ENCODE data around the gene CCDC40. TPM values are rescaled to one million over a fixed set of nuclear protein-coding genes. Genes with fewer than 3 reads are reported as not detected.

CCDC40 gene
- total RNA-seq, 6 experiments from 2014 or later: 1.7 to 3.1 (median 2.1) TPM

DNA sequence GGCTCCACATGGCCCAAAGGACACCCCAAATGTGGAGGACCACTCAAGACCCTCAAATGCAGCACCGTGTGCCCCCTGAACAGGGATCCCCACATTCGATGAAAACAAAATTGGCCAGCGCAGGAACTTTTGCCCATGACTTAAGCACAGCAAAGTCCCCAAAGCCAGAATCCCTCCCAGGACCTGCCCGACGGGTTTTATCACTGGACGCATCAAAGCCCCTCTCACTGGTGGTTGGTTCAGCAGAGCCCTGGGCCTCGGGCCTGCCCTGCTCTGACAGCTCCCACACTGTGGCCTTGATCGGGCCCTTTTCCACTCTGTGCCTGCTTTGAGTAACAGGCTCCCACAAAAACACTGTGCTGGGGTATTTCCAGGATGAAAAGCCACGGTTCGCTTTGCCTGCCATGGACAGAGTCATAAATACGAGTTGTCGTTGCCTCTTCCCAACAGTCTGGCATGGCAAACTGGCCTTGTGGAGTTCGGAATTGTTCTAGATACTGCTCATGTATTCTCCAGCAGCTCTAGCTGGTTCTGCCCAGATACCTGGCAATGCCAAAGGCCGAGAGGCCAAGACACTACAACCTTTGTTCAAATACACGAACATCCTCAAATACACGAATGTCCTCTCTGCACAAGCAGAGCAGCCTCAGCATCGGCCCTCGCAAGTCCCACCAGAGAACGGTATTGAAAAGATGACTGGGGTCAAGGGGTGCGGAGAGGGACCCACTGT, 47.2 kb upstream of the CCDC40 start:
- H3K9me3 ChIP-seq: no peaks in the 10 kb centered on the region
- no peaks in the 10 kb centered on the region for H3K27me3 ChIP-seq
- 68% methylated on average over 16 of the region's 20 CpGs for WGBS (ENCODE audit: insufficient coverage, low coverage, low lambda C conversion rate, missing lambda C conversion rate)
- H3K4me1 ChIP-seq: peaks cover 2 to 78% (median 39%) of the 10 kb centered on the region in 4 donors
- peak in 2 of 3 donors; percentile 19 to 57 for DNase-seq
- intact Hi-C loops (cut with DNase I): loop anchor here (10.0 kb wide), 3 partner anchors 64 to 184 kb away; no protein-coding TSS in a partner anchor
- H3K4me3 ChIP-seq: no peak overlapping the region
- H3K36me3 ChIP-seq: no peaks in the 10 kb centered on the region
- TF ChIP-seq, protein P1, sequence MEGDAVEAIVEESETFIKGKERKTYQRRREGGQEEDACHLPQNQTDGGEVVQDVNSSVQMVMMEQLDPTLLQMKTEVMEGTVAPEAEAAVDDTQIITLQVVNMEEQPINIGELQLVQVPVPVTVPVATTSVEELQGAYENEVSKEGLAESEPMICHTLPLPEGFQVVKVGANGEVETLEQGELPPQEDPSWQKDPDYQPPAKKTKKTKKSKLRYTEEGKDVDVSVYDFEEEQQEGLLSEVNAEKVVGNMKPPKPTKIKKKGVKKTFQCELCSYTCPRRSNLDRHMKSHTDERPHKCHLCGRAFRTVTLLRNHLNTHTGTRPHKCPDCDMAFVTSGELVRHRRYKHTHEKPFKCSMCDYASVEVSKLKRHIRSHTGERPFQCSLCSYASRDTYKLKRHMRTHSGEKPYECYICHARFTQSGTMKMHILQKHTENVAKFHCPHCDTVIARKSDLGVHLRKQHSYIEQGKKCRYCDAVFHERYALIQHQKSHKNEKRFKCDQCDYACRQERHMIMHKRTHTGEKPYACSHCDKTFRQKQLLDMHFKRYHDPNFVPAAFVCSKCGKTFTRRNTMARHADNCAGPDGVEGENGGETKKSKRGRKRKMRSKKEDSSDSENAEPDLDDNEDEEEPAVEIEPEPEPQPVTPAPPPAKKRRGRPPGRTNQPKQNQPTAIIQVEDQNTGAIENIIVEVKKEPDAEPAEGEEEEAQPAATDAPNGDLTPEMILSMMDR (IDR thresholded peaks at IDR 0.05): no peak
- no peak for TF ChIP-seq POLR2A (IDR thresholded peaks at IDR 0.05)
- no peak for ATAC-seq
- H3K27ac ChIP-seq: peak overlapping the region; percentile 66 to 91 (median 85)

DNA sequence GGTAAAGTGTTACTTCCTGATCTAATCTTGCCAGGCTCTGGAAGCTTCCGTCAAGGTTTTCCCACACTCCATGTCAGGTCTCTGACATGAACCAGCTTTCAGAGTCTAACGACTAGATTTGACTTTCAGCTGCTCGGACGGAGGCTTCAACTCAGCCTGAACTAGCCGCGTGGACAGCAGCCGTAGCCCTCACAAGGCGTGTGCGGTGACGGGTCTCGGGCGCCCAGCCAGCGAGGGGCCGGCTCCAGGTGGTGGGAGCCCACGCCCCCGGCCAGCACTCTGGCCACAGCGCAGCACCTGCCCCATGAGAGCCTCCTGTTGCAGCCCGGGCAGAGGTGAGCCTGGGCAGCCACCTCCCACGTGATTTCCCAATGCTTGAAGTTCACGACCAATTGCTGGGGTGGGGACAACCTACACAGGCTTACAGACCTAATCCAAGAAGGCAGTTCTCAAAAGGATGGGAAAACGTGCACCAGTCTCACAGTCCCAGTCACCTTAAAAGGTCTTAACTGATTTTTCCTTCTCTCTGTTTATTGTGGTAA, 46.3 kb upstream of the CCDC40 start:
- TF ChIP-seq, protein P1 (IDR thresholded peaks at IDR 0.05): no peak
- peak; percentile 41 for TF ChIP-seq POLR2A (IDR thresholded peaks at IDR 0.05)
- intact Hi-C loops (cut with DNase I): no loop called here
- WGBS (ENCODE audit: insufficient coverage, low coverage, low lambda C conversion rate, missing lambda C conversion rate): 16% methylated on average over 3 of the region's 21 CpGs

DNA sequence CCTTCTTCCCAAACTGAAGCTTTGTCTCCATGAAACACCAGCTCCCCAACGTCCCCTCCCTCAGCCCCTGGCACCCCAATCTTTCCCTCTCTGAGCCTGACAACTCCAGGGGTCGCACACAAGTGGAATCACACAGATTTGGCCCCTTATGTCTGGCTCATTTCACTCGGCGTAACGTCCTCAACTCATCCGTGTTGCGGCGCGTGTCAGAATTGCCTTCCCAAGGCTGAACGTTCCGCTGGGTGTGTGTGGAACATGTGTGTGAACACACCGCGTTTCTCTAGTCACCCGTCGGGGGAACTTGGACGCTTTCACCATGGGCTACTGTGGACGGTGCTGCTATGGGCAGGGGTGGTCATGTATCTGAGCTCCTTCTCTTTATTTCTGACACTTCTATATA, 45.7 kb upstream of the CCDC40 start:
- Histone ChIP-seq H3K4me1 (peaks cover 2 to 78% (median 40%) of the 10 kb centered on the region in 4 donors), H3K27me3 (no peaks in the 10 kb centered on the region), H3K27ac (peak overlapping the region in 1 of 3 donors; percentile 91), H3K9me3 (no peaks in the 10 kb centered on the region), H3K4me3 (no peak overlapping the region), H3K36me3 (no peaks in the 10 kb centered on the region)
- intact Hi-C loops (cut with DNase I): no loop called here
- peak in 1 of 3 donors; percentile 56 for DNase-seq
- no peak for TF ChIP-seq POLR2A (IDR thresholded peaks at IDR 0.05)
- TF ChIP-seq, protein P1 (IDR thresholded peaks at IDR 0.05): no peak
- no peak for ATAC-seq
- WGBS (ENCODE audit: insufficient coverage, low coverage, low lambda C conversion rate, missing lambda C conversion rate): 74% methylated on average over 8 of the region's 17 CpGs

More for the DNA sequence above, 46.3 kb upstream of the CCDC40 start:
- H3K9me3 ChIP-seq: no peaks in the 10 kb centered on the region
- no peaks in the 10 kb centered on the region for H3K36me3 ChIP-seq
- DNase-seq (peak; percentile 82 to 92 (median 92)), ATAC-seq (peak; percentile 23 to 42 (median 36))
- peak overlapping the region; percentile 9 to 91 (median 85) for H3K27ac ChIP-seq
- H3K27me3 ChIP-seq: no peaks in the 10 kb centered on the region
- H3K4me1 ChIP-seq: peaks cover 2 to 78% (median 40%) of the 10 kb centered on the region in 4 donors
- peak overlapping the region in 1 of 3 donors; percentile 6 for H3K4me3 ChIP-seq

DNA sequence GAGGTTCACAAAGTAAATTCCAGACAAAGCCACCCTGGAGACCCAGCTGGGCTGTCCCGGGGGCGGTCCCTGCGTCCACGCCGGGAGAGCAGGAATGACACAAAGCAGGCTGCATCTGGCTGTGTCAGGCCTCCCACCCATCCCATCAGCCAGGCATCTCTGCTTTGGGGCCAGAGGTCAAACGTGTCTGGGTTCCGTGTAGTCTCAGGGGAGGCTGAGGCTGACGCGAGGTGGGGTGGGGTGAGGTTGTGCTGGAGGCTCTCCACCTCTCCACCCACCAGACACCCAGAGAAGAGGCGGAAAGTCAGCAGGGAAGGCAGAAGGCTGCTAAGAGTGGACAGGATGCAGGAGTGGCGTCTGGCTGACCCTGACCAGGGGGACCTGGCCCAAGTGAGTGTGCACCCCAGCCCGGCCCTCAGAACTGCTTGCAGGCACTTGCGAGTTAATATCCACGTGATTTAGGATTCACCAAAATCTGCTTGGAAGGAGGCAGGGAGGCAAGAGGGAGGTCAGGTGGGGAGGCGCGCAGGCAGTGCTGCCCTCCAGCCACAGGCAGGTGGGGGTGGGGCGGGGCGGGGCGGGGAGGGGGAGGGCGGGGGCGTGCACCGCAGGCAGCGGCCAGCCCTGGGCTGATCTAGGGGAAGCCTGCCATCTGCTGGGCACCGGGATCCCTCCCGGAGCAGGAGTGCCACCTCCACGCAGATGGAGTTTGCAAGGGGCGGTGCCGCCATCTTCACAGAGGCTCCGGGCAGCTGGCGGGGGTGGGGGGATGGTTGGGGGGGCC, 45.1 kb upstream of the CCDC40 start:
- H3K36me3 ChIP-seq: no peaks in the 10 kb centered on the region
- intact Hi-C loops (cut with DNase I): no loop called here
- H3K9me3 ChIP-seq: no peaks in the 10 kb centered on the region
- ATAC-seq (peak; percentile 53 to 73 (median 60)), DNase-seq (peak; percentile 90 to 93 (median 91))
- TF ChIP-seq POLR2A (IDR thresholded peaks at IDR 0.05): no peak
- TF ChIP-seq, protein P1 (IDR thresholded peaks at IDR 0.05): peak; percentile 17 to 66 (median 60)
- H3K4me3 ChIP-seq: peak overlapping the region; percentile 18 to 47 (median 44)
- WGBS (ENCODE audit: insufficient coverage, low coverage, low lambda C conversion rate, missing lambda C conversion rate): 12% methylated on average over 5 of the region's 30 CpGs
- H3K4me1 ChIP-seq: peaks cover 2 to 78% (median 40%) of the 10 kb centered on the region in 4 donors
- H3K27me3 ChIP-seq: no peaks in the 10 kb centered on the region
- H3K27ac ChIP-seq: peak overlapping the region in 2 of 3 donors; percentile 62 to 91
